Measurements from ENCODE around the gene GCNA.

DNA sequence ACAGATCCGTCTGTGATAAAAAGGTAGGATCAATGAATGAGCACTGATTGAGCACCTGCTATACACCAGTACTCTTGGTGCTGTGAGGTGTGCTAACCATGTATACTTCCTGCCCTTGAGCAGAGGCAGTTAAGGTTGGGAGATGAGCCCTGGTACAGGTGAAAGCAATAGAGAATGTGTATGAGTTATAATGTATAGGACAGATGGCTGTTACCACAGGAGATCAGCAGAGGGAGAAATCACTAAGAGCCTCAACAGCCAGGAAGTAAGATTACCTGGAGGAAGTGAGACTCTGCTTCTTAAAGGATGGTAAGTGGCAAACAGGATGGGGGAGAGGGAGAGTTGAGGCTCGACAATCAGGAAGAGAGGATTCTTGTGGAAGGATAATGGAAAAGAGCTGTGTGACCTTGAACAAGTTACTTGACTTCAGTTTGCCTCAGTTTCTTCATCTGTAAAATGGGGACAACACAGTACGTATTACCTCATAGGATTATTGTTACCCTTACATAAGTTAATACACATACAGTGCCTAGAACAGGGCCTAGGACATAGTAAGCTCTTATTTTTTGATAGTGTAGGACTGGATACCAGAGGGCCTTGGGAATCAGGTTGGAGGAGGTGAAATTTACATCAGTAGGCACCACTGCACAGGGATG is 31.0 kb downstream of the GCNA start:
- TF ChIP-seq, protein P1, sequence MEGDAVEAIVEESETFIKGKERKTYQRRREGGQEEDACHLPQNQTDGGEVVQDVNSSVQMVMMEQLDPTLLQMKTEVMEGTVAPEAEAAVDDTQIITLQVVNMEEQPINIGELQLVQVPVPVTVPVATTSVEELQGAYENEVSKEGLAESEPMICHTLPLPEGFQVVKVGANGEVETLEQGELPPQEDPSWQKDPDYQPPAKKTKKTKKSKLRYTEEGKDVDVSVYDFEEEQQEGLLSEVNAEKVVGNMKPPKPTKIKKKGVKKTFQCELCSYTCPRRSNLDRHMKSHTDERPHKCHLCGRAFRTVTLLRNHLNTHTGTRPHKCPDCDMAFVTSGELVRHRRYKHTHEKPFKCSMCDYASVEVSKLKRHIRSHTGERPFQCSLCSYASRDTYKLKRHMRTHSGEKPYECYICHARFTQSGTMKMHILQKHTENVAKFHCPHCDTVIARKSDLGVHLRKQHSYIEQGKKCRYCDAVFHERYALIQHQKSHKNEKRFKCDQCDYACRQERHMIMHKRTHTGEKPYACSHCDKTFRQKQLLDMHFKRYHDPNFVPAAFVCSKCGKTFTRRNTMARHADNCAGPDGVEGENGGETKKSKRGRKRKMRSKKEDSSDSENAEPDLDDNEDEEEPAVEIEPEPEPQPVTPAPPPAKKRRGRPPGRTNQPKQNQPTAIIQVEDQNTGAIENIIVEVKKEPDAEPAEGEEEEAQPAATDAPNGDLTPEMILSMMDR (IDR thresholded peaks at IDR 0.05; ENCODE audit: borderline replicate concordance, extremely low read depth, low read length, poor library complexity, severe bottlenecking) = no peak
- TF ChIP-seq EZH2 (IDR thresholded peaks at IDR 0.05; ENCODE audit: borderline replicate concordance, low read depth, low read length, severe bottlenecking) = no peak
